NCI-H774 (cell line): Measurements from ENCODE around the gene PRSS57.
A peak's percentile ranks its signal among the peaks of the same experiment; 100 is the strongest.
"Not testable (repeated sequence)": the region's sequence is repeated elsewhere in the genome, so short reads cannot be mapped to it uniquely, and the experiment has no call there.

Experiments
- DNase-seq: peaks from one replicate; lab custom pipeline; 2025; lab: John Stamatoyannopoulos, UW

PRSS57 gene

DNA sequence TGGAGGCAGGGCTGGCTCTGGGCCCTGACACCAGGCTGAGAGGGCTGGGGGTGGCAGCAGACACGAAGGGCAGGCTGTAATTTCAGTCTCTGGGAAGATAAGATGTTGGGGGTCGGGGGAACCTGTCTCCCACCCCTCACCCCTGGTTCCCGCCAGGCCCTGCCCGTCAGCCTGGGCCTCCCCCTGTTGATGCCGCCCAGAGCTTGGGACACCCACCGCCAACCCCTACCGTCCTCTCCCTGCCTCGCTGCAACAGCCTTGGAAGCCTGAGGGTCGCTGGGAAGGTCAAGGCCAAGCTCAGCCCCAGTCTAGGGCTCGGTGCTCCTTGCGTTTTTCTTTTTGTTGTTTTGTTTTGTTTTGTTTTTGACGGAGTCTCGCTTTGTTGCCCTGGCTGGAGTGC, 28.0 kb upstream of the PRSS57 start:
- DNase-seq, result no peak

GRCh38 chr19:722553-723101, 27.4 kb upstream of the PRSS57 start:
- no peak for DNase-seq

GRCh38 chr19:720345-721160, 25.3 kb upstream of the PRSS57 start:
- DNase-seq, result no peak

DNA sequence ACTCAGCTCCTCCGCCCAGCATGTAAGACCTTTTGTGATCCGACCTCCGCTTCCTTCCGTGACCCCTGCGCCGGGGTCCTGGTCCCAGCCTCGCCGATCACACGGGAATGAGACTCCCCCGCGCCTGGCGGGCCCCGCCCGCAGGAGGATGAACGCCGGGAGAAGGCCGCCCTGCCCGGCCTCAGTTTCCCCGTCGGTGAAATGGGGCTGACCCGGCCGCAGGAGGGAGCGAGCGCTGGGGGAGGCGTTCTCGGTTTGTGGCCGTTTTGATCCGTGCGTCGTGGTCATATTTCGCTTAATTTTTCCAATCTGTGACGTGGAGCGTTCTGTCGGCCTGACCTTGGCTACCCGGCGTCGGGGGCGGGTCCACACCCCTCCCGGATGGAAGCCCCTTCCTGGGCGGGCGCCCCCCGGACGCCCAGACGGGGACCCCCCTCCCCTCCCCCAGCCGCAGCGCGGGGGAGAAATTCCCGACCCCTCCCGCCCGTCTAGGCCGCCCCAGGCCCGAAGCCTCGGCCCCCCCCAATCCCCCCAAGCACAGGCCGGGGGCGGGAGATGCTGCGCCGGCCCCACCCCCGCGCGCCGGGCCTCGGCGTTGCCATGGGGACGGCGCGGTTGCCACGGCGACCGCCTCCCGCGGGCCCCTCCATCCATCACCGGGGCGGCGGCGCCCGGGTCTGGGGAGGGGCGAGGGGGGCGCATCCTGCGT, 24.5 kb upstream of the PRSS57 start:
- no peak for DNase-seq

GRCh38 chr19:718991-719512, 23.8 kb upstream of the PRSS57 start:
- DNase-seq, result no peak

DNA sequence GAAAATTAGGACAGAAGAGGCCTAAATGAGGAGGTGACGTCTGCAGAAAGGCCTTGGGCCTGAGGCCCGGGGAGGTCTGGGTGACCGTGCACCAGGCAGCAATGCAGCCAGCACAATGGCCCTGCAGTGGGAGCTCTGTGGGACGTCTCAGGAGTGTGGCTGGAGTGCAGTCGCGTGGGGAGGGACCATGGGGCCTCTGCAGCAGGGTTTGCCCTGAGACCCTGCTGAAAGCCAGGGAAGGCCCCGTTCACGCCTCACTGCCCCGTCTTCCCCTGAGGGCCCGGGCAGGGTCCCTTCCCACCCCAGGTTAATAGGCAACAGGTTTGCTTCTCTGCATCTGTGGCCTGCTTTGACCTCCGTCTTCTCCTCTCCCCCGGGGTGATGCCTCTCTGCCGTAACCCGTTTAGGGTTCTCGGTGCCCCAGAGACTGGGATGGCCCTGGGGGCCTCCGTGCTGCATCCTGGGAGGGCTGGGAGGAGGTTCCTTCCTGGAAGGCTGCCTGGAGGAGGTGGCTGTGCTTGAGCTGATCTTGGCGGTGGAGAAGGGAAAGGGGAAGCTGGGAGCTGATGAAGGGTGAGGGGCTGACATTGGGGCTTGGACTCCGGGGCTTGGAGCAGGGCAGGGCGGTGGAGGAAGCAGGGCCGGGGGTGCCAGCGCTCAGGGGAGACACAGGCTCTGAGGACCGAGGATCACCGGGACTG, 23.1 kb upstream of the PRSS57 start:
- DNase-seq, result no peak

- no peak for DNase-seq
These were observed 20.1 kb upstream of the PRSS57 start for GRCh38 chr19:715347-715746.

GRCh38 chr19:711254-711653, 16.0 kb upstream of the PRSS57 start:
- DNase-seq, result no peak

DNA sequence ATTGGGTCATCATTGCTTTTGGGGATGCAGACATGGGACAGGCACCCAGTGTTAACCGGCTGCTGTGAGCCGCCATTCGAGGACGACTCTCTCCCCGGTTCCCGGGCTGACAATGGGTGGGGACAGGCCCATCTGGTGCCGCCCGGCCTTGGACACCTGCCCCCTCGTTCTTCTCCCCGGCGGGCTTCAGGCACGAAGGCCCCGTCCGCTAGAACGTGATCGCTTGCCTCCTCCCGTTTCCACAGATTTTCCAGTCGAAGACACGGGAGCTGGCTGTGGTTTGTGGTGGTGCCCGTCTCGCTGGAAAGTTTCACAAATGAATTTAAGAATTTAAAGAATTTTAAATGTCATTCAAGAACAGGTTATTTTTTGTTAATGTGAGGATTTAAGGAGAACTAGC, 15.5 kb upstream of the PRSS57 start:
- DNase-seq, result no peak

DNA sequence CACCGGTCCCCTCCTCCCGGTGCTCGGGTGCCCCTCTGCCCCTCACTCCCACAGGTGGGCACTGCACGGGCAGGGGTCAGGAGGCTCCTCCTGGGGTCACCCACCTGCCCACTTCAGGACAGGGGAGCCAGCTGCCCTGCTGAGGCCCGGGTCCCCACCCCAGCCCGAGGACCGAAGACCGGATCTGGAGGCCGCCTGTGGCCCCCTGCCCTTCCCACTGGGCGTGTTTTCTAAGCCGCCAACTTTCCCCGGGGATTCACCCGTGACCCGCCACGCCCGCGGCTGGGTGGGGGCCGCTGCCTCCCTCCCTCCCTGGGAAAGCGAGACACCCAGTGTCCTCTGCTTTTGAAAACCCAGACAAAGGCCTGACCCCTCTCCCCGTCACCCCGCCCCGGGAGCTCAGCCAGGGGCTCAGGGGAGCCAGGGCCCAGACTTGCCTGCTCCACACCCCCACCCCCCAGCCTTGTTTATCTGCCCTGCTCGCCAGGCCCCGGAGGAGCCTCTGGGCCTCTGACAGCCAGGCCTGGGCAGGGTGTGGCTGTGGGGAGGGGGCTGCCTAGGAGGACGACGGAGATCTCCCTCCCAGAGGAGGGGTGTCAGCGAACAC, 14.8 kb upstream of the PRSS57 start:
- no peak for DNase-seq

GRCh38 chr19:709196-709964, 14.1 kb upstream of the PRSS57 start:
- no peak for DNase-seq

DNA sequence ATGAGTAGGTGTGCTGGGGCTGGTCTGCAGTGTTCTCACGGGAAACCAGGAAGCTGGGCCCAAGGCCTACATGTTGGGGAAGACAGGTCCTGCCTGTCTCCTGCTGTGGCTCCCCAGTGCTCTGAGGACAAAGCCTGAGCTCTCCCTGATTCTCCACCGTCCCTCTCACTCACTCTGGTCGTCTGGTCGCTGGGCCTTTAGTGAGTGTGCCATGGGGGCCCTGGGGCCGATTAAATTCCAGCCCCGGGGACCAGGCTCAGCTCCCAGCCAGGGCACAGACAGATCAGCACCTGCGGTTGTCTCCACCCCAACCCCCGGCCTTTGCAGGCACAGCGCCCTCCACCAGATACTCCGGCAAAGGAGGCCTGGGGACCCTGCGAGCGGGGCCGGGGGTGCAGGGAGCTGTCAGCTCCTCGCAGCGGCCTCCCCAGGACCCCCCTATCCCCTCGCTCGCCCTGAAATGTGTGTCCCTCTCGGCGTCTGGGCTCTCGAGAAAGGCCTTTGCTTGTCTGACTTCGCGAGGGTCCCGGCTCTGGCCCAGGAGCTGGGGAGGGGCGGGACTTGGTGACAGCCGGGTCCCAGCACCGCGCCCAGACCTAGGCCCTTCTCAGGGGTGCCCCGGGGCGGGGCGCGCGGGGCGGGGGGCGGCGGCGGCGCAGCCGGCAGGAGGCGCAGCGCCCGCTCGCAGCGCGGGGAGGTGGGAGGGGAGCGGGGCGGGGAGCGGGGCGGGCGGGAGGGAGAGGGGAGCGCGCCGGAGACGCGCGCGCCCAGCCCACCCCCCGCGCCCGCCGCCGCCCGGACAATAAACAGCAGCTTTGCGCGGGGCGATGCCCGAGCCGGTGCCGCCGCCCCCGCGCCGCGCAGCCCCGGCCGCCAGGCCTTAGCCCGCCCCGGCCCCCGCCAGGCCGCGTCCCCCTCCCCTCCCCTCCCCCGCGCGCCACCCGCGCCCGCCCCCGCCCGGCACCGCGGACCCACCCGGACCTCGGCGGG, 13.2 kb upstream of the PRSS57 start, which contains the start of gene PALM:
TSS of gene PALM (plus strand) at position 782 of the 990 bp plus-strand sequence. CDS start 212 bp downstream, outside the sequence.
- DNase-seq, result no peak

GRCh38 chr19:704447-704741, 9.1 kb upstream of the PRSS57 start:
- no peak for DNase-seq

DNA sequence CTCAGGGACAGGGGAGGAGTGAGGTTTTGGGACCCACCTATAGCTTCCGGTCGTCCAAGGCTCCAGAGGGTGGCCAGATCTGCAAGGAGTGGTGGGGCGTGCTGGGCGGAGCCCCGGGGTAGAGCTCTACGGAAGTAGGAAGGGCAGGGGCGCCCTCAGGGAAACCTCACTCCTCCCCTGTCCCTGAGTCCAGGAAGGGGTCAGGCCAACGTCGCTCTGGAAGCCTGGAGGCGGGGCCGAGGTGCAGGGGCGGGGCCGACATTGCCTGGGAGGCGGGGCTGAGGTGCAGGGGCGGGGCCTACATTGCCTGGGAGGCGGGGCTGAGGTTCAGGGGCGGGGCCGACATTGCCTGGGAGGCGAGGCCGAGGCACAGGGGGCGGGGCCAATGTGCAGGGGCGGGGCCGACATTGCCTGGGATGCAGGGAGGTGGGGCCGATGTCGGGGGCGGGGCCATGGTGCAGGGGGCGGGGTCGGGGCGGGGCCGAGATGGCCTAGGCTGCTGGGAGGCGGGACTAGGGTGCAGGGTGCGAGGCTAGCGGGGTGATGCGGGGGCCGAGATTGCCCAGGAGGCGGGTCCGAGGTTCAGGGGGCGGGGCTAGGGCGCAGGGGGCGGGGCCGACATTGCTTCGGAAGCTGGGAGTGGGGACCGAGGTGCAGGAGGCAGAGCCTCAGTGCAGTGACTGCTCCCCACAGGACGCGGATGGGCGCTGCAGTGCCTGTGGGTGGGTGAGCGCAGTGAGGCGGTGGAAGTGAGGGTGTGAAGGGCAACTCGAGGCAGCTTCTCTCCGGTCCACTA, 8.6 kb upstream of the PRSS57 start:
- DNase-seq, result peak; percentile 32

- no peak for DNase-seq
These were observed 8.0 kb upstream of the PRSS57 start for GRCh38 chr19:703329-703650.

- not testable (repeated sequence) for DNase-seq
These were observed 7.6 kb upstream of the PRSS57 start for GRCh38 chr19:702847-703246.

- DNase-seq, result not testable (repeated sequence)
These were observed 4.6 kb upstream of the PRSS57 start for GRCh38 chr19:699885-700284.

DNA sequence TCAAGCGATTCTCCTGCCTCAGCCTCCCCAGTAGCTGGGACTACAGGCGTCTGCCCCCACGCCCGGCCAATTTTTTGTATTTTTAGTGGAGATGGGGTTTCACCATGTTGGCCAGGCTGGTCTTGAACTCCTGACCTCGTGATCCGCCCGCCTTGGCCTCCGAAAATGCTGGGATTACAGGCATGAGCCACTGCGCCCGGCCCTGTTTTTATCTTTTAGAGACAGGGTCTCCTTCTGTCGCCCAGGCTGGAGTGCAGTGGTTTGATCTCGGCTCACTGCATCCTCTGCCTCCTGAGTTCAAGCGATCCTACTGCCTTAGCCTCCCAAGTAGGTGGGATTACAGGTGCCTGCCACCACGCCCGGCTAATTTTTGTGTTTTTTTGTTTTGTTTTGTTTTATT, 3.3 kb upstream of the PRSS57 start:
- DNase-seq, result not testable (repeated sequence)
